ENCODE data around the gene SSR1. TPM values are rescaled to one million over a fixed set of nuclear protein-coding genes. Genes with fewer than 3 reads are reported as not detected.

SSR1 gene
- total and polyA plus RNA-seq, 9 of the 15 experiments (the other 6 are each of a cell fraction or from before 2014, with no cell fraction given), result 87.7 to 220 (median 144) TPM

DNA sequence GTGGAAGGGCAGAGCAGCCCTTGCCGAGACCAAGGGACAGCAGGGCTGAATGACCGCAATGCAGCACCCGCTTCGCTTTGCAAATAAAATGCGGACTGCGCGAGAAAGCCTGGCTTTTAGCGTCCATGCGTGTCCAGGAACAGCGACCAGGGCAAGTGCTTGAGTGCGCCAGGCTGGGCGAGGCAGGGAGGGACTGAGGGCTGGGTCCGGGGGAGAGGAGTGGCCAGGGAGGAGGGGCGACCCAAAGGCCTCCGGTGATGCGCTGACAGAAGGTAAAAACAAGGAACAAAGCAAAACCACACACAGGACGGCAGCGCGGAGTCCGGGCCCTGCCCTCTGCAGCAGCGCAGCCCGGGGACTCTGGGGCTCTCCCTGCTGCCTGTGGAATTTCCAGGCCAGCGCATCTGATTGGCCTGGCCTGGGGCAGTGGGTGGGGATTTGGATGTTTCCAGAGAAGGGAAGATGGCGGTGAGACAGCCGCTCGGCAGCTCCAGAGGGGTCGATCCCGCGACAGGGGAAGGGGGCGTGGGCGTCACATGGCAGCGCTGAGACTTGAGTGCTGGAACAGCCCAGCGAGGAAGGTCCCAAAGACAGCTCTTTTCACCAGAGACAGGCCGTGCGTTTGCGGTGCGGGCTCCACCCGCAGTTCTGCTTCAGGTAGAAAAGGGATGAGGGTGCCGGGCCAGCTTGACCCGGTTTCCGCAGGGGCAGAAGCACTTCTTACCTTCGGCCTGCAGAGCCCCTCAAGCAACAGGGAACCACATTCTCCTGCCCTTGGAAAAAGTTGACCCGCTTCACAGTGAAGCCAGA lies 51.8 kb downstream of the SSR1 start (continued):
- peak in 1 of 2 experiments; percentile 58; a peak in 1 of 4 replicates for TF ChIP-seq RCOR1 (IDR thresholded peaks at IDR 0.05; ENCODE audit: borderline replicate concordance in 1 of 2, low read depth in 2 of 2, low read length in 2 of 2)
- TF ChIP-seq, protein P1, sequence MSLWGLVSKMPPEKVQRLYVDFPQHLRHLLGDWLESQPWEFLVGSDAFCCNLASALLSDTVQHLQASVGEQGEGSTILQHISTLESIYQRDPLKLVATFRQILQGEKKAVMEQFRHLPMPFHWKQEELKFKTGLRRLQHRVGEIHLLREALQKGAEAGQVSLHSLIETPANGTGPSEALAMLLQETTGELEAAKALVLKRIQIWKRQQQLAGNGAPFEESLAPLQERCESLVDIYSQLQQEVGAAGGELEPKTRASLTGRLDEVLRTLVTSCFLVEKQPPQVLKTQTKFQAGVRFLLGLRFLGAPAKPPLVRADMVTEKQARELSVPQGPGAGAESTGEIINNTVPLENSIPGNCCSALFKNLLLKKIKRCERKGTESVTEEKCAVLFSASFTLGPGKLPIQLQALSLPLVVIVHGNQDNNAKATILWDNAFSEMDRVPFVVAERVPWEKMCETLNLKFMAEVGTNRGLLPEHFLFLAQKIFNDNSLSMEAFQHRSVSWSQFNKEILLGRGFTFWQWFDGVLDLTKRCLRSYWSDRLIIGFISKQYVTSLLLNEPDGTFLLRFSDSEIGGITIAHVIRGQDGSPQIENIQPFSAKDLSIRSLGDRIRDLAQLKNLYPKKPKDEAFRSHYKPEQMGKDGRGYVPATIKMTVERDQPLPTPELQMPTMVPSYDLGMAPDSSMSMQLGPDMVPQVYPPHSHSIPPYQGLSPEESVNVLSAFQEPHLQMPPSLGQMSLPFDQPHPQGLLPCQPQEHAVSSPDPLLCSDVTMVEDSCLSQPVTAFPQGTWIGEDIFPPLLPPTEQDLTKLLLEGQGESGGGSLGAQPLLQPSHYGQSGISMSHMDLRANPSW (CRISPR knock-in tag; IDR thresholded peaks at IDR 0.05), result peak; percentile 78; the same call in 1 of the 2 replicates
- peak; percentile 19; the same call in 1 of the 2 replicates for TF ChIP-seq JUND (IDR thresholded peaks at IDR 0.05; ENCODE audit: borderline replicate concordance, low read depth, low read length)
- TF ChIP-seq JUND (tag; IDR thresholded peaks at IDR 0.05; ENCODE audit: borderline replicate concordance, low read depth, low read length), result no peak
- TF ChIP-seq, protein P2, sequence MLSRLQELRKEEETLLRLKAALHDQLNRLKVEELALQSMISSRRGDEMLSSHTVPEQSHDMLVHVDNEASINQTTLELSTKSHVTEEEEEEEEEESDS (CRISPR knock-in tag; IDR thresholded peaks at IDR 0.05), result no peak
- no peak for TF ChIP-seq ILK (tag; IDR thresholded peaks at IDR 0.05; ENCODE audit: borderline replicate concordance, low read depth)
- peak; percentile 87 for TF ChIP-seq POLR2G (IDR thresholded peaks at IDR 0.05; ENCODE audit: low read depth, low read length)
- peak; percentile 61 for TF ChIP-seq POLR2B (IDR thresholded peaks at IDR 0.05; ENCODE audit: low read depth, partially characterized antibody)
- TF ChIP-seq, protein P3, sequence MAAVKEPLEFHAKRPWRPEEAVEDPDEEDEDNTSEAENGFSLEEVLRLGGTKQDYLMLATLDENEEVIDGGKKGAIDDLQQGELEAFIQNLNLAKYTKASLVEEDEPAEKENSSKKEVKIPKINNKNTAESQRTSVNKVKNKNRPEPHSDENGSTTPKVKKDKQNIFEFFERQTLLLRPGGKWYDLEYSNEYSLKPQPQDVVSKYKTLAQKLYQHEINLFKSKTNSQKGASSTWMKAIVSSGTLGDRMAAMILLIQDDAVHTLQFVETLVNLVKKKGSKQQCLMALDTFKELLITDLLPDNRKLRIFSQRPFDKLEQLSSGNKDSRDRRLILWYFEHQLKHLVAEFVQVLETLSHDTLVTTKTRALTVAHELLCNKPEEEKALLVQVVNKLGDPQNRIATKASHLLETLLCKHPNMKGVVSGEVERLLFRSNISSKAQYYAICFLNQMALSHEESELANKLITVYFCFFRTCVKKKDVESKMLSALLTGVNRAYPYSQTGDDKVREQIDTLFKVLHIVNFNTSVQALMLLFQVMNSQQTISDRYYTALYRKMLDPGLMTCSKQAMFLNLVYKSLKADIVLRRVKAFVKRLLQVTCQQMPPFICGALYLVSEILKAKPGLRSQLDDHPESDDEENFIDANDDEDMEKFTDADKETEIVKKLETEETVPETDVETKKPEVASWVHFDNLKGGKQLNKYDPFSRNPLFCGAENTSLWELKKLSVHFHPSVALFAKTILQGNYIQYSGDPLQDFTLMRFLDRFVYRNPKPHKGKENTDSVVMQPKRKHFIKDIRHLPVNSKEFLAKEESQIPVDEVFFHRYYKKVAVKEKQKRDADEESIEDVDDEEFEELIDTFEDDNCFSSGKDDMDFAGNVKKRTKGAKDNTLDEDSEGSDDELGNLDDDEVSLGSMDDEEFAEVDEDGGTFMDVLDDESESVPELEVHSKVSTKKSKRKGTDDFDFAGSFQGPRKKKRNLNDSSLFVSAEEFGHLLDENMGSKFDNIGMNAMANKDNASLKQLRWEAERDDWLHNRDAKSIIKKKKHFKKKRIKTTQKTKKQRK (IDR thresholded peaks at IDR 0.05; ENCODE audit: borderline replicate concordance, low read depth, low read length), result no peak
- TF ChIP-seq, protein P4, sequence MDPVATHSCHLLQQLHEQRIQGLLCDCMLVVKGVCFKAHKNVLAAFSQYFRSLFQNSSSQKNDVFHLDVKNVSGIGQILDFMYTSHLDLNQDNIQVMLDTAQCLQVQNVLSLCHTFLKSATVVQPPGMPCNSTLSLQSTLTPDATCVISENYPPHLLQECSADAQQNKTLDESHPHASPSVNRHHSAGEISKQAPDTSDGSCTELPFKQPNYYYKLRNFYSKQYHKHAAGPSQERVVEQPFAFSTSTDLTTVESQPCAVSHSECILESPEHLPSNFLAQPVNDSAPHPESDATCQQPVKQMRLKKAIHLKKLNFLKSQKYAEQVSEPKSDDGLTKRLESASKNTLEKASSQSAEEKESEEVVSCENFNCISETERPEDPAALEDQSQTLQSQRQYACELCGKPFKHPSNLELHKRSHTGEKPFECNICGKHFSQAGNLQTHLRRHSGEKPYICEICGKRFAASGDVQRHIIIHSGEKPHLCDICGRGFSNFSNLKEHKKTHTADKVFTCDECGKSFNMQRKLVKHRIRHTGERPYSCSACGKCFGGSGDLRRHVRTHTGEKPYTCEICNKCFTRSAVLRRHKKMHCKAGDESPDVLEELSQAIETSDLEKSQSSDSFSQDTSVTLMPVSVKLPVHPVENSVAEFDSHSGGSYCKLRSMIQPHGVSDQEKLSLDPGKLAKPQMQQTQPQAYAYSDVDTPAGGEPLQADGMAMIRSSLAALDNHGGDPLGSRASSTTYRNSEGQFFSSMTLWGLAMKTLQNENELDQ (CRISPR knock-in tag; IDR thresholded peaks at IDR 0.05; ENCODE audit: borderline replicate concordance), result no peak
- no peak for TF ChIP-seq RUNX1 (IDR thresholded peaks at IDR 0.05; ENCODE audit: low read depth)
- TF ChIP-seq ZNF146 (CRISPR knock-in tag; IDR thresholded peaks at IDR 0.05; ENCODE audit: unreplicated experiment), result no peak
- TF ChIP-seq XRCC3 (IDR thresholded peaks at IDR 0.05), result no peak
- no peak for TF ChIP-seq NR2F6 (CRISPR knock-in tag; IDR thresholded peaks at IDR 0.05)
- TF ChIP-seq ZNF239 (CRISPR knock-in tag; IDR thresholded peaks at IDR 0.05), result no peak
